Measurements from ENCODE around the gene TOP3A. TPM values are rescaled to one million over a fixed set of nuclear protein-coding genes. Genes with fewer than 3 reads are reported as not detected.
A peak's percentile ranks its signal among the peaks of the same experiment; 100 is the strongest.
"Not testable (repeated sequence)": the region's sequence is repeated elsewhere in the genome, so short reads cannot be mapped to it uniquely, and the experiment has no call there.

The TOP3A gene
- 10 to 100 TPM; 59.0 to 59.5 TPM for total RNA-seq

GRCh38 chr17:18314731-18315561, at the start of gene TOP3A, which contains the start of gene SMCR8:
Gene TOP3A (minus strand): TSS chr17:18314994. CDS start chr17:18314778, 216 bp downstream.
Gene SMCR8 (plus strand): TSS chr17:18315293. CDS start chr17:18315790, 497 bp downstream.
- H3K9me3 Mint-ChIP-seq, result no peaks in the 10 kb centered on the region
- peaks cover 33% of the 10 kb centered on the region for H3K36me3 Mint-ChIP-seq (ENCODE audit: low read depth)
- peak within 1 kb of the TSS; percentile 92 for H3K4me3 Mint-ChIP-seq
- no peaks in the 10 kb centered on the region for H3K27me3 Mint-ChIP-seq (ENCODE audit: low read depth)
- H3K4me1 Mint-ChIP-seq (ENCODE audit: low read depth), result peaks cover 75% of the 10 kb centered on the region
- peak; percentile 98 for DNase-seq
- intact Hi-C loops (cut with micrococcal nuclease), result loop anchor here (1.0 to 2.0 kb wide), 6 partner anchors 48 to 228 kb away; partner anchors contain the start of genes ALKBH5, DRG2, LLGL1 and MIEF2
- peak within 1 kb of the TSS; percentile 99 for H3K27ac Mint-ChIP-seq
- CTCF ChIA-PET, result interaction anchor here (0.5 to 0.8 kb wide), 3 partner anchors 27 to 276 kb away, joined by 3 read pairs; partner anchors contain the start of gene MIEF2

- Mint-ChIP-seq H3K27me3 (ENCODE audit: low read depth) (peaks cover 3% of the 10 kb centered on the region), H3K4me1 (ENCODE audit: low read depth) (peaks cover 15% of the 10 kb centered on the region), H3K9me3 (no peaks in the 10 kb centered on the region), H3K27ac (no peak overlapping the region), H3K36me3 (ENCODE audit: low read depth) (peaks cover 7% of the 10 kb centered on the region), H3K4me3 (no peak overlapping the region)
- no peak for DNase-seq
- CTCF ChIA-PET, result no interaction called here
- intact Hi-C loops (cut with micrococcal nuclease), result loop anchor here (5.0 kb wide), 1 partner anchor 182 kb away; the partner anchor contains the start of gene ALKBH5
These were observed 49.4 kb upstream of the TOP3A start for GRCh38 chr17:18364166-18364565.

- peak within 1 kb of the TSS; percentile 83 for H3K27ac Mint-ChIP-seq
- CTCF ChIA-PET, result no interaction called here
- DNase-seq, result peak; percentile 94
- intact Hi-C loops (cut with micrococcal nuclease), result loop anchor here (1.0 to 5.0 kb wide), 3 partner anchors 48 to 181 kb away; partner anchors contain the start of genes ALKBH5, MIEF2 and SMCR8
- H3K27me3 Mint-ChIP-seq (ENCODE audit: low read depth), result peaks cover 1% of the 10 kb centered on the region
- peaks cover 15% of the 10 kb centered on the region for H3K4me1 Mint-ChIP-seq (ENCODE audit: low read depth)
- no peaks in the 10 kb centered on the region for H3K9me3 Mint-ChIP-seq
- H3K36me3 Mint-ChIP-seq (ENCODE audit: low read depth), result peaks cover 8% of the 10 kb centered on the region
- H3K4me3 Mint-ChIP-seq, result peak within 1 kb of the TSS; percentile 89
These were observed 48.6 kb upstream of the TOP3A start, which contains the start of gene SHMT1 for GRCh38 chr17:18363101-18364049. Gene SHMT1 (minus strand): TSS chr17:18363550. CDS start chr17:18355981, 7,569 bp downstream.

GRCh38 chr17:18362698-18363100, 47.9 kb upstream of the TOP3A start:
- intact Hi-C loops (cut with micrococcal nuclease), result loop anchor here (1.0 to 5.0 kb wide), 3 partner anchors 47 to 180 kb away; partner anchors contain the start of genes ALKBH5, MIEF2 and SMCR8
- peak; percentile 11 for DNase-seq
- Mint-ChIP-seq H3K4me3 (peak overlapping the region; percentile 89), H3K27ac (no peak overlapping the region), H3K4me1 (ENCODE audit: low read depth) (peaks cover 15% of the 10 kb centered on the region), H3K9me3 (no peaks in the 10 kb centered on the region), H3K27me3 (ENCODE audit: low read depth) (no peaks in the 10 kb centered on the region), H3K36me3 (ENCODE audit: low read depth) (peaks cover 8% of the 10 kb centered on the region)
- CTCF ChIA-PET, result no interaction called here

GRCh38 chr17:18361837-18362697, 47.3 kb upstream of the TOP3A start:
- Mint-ChIP-seq H3K36me3 (ENCODE audit: low read depth) (peaks cover 8% of the 10 kb centered on the region), H3K27me3 (ENCODE audit: low read depth) (no peaks in the 10 kb centered on the region), H3K9me3 (no peaks in the 10 kb centered on the region), H3K27ac (no peak overlapping the region), H3K4me3 (peak overlapping the region; percentile 89), H3K4me1 (ENCODE audit: low read depth) (peaks cover 15% of the 10 kb centered on the region)
- intact Hi-C loops (cut with micrococcal nuclease), result loop anchor here (2.0 to 5.0 kb wide), 2 partner anchors 101 to 180 kb away; partner anchors contain the start of genes ALKBH5 and MIEF2
- CTCF ChIA-PET, result interaction anchor here (0.6 kb wide), 1 partner anchor 54 kb away, joined by 3 read pairs; no protein-coding TSS in a partner anchor
- no peak for DNase-seq

GRCh38 chr17:18360518-18360917, 45.7 kb upstream of the TOP3A start:
- no peaks in the 10 kb centered on the region for H3K9me3 Mint-ChIP-seq
- peaks cover 15% of the 10 kb centered on the region for H3K4me1 Mint-ChIP-seq (ENCODE audit: low read depth)
- no peak for DNase-seq
- no peak overlapping the region for H3K27ac Mint-ChIP-seq
- H3K36me3 Mint-ChIP-seq (ENCODE audit: low read depth), result peaks cover 12% of the 10 kb centered on the region
- no peaks in the 10 kb centered on the region for H3K27me3 Mint-ChIP-seq (ENCODE audit: low read depth)
- intact Hi-C loops (cut with micrococcal nuclease), result loop anchor here (5.0 kb wide), 1 partner anchor 178 kb away; the partner anchor contains the start of gene ALKBH5
- CTCF ChIA-PET, result no interaction called here
- no peak overlapping the region for H3K4me3 Mint-ChIP-seq

- CTCF ChIA-PET, result no interaction called here
- Mint-ChIP-seq H3K27ac (no peak overlapping the region), H3K9me3 (no peaks in the 10 kb centered on the region), H3K36me3 (ENCODE audit: low read depth) (peaks cover 23% of the 10 kb centered on the region), H3K4me3 (no peak overlapping the region), H3K4me1 (ENCODE audit: low read depth) (peaks cover 2% of the 10 kb centered on the region), H3K27me3 (ENCODE audit: low read depth) (no peaks in the 10 kb centered on the region)
- intact Hi-C loops (cut with micrococcal nuclease), result no loop called here
- DNase-seq, result no peak
These were observed 41.8 kb upstream of the TOP3A start for GRCh38 chr17:18356624-18357023.

GRCh38 chr17:18353541-18353940, 38.7 kb upstream of the TOP3A start:
- CTCF ChIA-PET, result no interaction called here
- Mint-ChIP-seq H3K4me3 (no peak overlapping the region), H3K36me3 (ENCODE audit: low read depth) (peaks cover 20% of the 10 kb centered on the region), H3K4me1 (ENCODE audit: low read depth) (no peaks in the 10 kb centered on the region), H3K27ac (no peak overlapping the region), H3K9me3 (no peaks in the 10 kb centered on the region), H3K27me3 (ENCODE audit: low read depth) (no peaks in the 10 kb centered on the region)
- no peak for DNase-seq
- intact Hi-C loops (cut with micrococcal nuclease), result no loop called here

GRCh38 chr17:18344021-18344420, 29.2 kb upstream of the TOP3A start:
- H3K4me3 Mint-ChIP-seq, result no peak overlapping the region
- H3K27ac Mint-ChIP-seq, result no peak overlapping the region
- CTCF ChIA-PET, result no interaction called here
- no peaks in the 10 kb centered on the region for H3K27me3 Mint-ChIP-seq (ENCODE audit: low read depth)
- no peaks in the 10 kb centered on the region for H3K4me1 Mint-ChIP-seq (ENCODE audit: low read depth)
- intact Hi-C loops (cut with micrococcal nuclease), result no loop called here
- no peak for DNase-seq
- no peaks in the 10 kb centered on the region for H3K9me3 Mint-ChIP-seq
- peaks cover 37% of the 10 kb centered on the region for H3K36me3 Mint-ChIP-seq (ENCODE audit: low read depth)

GRCh38 chr17:18339933-18340332, 25.1 kb upstream of the TOP3A start:
- Mint-ChIP-seq H3K4me3 (no peak overlapping the region), H3K27me3 (ENCODE audit: low read depth) (no peaks in the 10 kb centered on the region), H3K27ac (no peak overlapping the region), H3K4me1 (ENCODE audit: low read depth) (no peaks in the 10 kb centered on the region), H3K9me3 (no peaks in the 10 kb centered on the region), H3K36me3 (ENCODE audit: low read depth) (peaks cover 36% of the 10 kb centered on the region)
- DNase-seq, result no peak
- CTCF ChIA-PET, result no interaction called here
- intact Hi-C loops (cut with micrococcal nuclease), result no loop called here

GRCh38 chr17:18338158-18338557, 23.4 kb upstream of the TOP3A start:
- H3K9me3 Mint-ChIP-seq; H3K4me3 Mint-ChIP-seq; CTCF ChIA-PET; H3K27ac Mint-ChIP-seq; H3K27me3 Mint-ChIP-seq (ENCODE audit: low read depth); DNase-seq; intact Hi-C loops (cut with micrococcal nuclease); H3K4me1 Mint-ChIP-seq (ENCODE audit: low read depth): not testable (repeated sequence)
- peaks cover 35% of the 10 kb centered on the region for H3K36me3 Mint-ChIP-seq (ENCODE audit: low read depth)

Measured in activated naive CD4-positive, alpha-beta T cell treated with anti-CD3 and anti-CD28 coated beads for 36 hours (primary cell).